Esophagus muscularis mucosa (tissue), 3 donors: ENCODE measurements around the gene SPTLC2.

Source experiments
- POLR2A ChIP-seq: fragments of 450-650 bp; IDR thresholded peaks from one replicate; pipeline ENCODE4 v1.6.1; 2017; ENCODE audit warnings: antibody characterized with exemption, moderate library complexity, mild to moderate bottlenecking, low read depth
- POLR2AphosphoS5 ChIP-seq, 2 donors: sonication (generic); formaldehyde crosslinking; IDR thresholded peaks; one replicate each; pipeline ENCODE4 v1.6.1; 2017; ENCODE audit warnings: antibody characterized with exemption in 2 of 2
- TF ChIP-seq, protein P1 (sequence below), 3 experiments: fragments of 200-600 bp in 2 of 3; fragments of 450-650 bp in 1 of 3; sonication (generic) in 2 of 3; IDR thresholded peaks; one replicate each; pipeline ENCODE4 v1.5.1; 2017 to 2019; ENCODE audit warnings: antibody characterized with exemption in 3 of 3, mild to moderate bottlenecking in 2 of 3, moderate library complexity in 1 of 3

DNA sequence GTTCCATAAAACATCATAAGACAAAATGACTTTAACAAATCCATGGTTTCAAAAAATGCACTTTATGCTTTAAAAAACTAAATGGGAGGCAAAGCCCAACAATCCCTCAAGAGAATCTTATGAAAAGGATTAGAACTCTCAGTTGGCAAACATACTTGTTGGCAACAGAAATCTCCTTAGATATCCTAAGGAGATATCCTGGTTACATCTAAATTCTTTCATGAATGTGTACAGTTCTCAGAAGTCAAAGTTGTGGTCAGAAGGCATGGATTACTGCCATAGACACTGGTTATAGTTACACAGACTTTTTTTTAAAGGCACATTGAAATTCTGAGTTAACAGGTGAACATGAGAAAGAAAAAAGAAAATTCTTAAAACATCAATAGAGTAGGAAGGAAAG is 100.3 kb downstream of the SPTLC2 start:
- TF ChIP-seq, protein P1, sequence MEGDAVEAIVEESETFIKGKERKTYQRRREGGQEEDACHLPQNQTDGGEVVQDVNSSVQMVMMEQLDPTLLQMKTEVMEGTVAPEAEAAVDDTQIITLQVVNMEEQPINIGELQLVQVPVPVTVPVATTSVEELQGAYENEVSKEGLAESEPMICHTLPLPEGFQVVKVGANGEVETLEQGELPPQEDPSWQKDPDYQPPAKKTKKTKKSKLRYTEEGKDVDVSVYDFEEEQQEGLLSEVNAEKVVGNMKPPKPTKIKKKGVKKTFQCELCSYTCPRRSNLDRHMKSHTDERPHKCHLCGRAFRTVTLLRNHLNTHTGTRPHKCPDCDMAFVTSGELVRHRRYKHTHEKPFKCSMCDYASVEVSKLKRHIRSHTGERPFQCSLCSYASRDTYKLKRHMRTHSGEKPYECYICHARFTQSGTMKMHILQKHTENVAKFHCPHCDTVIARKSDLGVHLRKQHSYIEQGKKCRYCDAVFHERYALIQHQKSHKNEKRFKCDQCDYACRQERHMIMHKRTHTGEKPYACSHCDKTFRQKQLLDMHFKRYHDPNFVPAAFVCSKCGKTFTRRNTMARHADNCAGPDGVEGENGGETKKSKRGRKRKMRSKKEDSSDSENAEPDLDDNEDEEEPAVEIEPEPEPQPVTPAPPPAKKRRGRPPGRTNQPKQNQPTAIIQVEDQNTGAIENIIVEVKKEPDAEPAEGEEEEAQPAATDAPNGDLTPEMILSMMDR (IDR thresholded peaks at IDR 0.05), result no peak
- TF ChIP-seq POLR2AphosphoS5 (IDR thresholded peaks at IDR 0.05), result no peak
- TF ChIP-seq POLR2A, result no peak
